Endothelial cell of umbilical vein (primary cell): ENCODE measurements around the gene SLC6A2. TPM values are rescaled to one million over a fixed set of nuclear protein-coding genes. Genes with fewer than 3 reads are reported as not detected.

ENCODE experiments used
- BruUV-seq: library from RNA; stranded (reverse); fragments of 400-500 nt; replicated peaks from 2 replicates; lab custom pipeline; 2021; lab: Mats Ljungman, UMichigan
- CTCF ChIA-PET: fragments of 300-600, 350-600 bp; sonication (Branson Sonifier 250); formaldehyde crosslinking; loops from one replicate; lab custom pipeline; 2021; ENCODE audit warnings: antibody characterized with exemption, inconsistent platforms; lab: Charles Lee
- POLR2A ChIA-PET: fragments of 300-600, 350-600 bp; sonication (Branson Sonifier 250); formaldehyde crosslinking; loops from one replicate; lab custom pipeline; 2021; ENCODE audit warnings: antibody characterized with exemption, inconsistent platforms; lab: Charles Lee
- DNase-seq: peaks from one replicate; pipeline ENCODE4 v3.0.0-alpha.2; 2011; ENCODE audit warnings: low read depth, low spot score
- FAIRE-seq: peaks from 2 replicates; lab custom pipeline; 2011; peaks lifted over from hg19 to GRCh38; lab: Jason Lieb, UNC
- H2AFZ ChIP-seq: 2 replicates; pipeline ENCODE4 v1.6.0; 2012; ENCODE audit warnings: low read depth, low read length, control low read depth, inconsistent platforms
- H3K27ac ChIP-seq: 2 replicates; pipeline ENCODE4 v1.5.1; 2011; ENCODE audit warnings: low read depth, mild to moderate bottlenecking, control low read depth, low read length, moderate library complexity; ENCODE audit not compliant: insufficient read depth
- H3K27me3 ChIP-seq, 2 experiments: 2 replicates each; pipeline versions ENCODE4 v1.6.0 to v1.6.1; 2011; ENCODE audit warnings: low read length in 2 of 2, mixed read lengths in 1 of 2; ENCODE audit not compliant: control insufficient read depth in 2 of 2, insufficient read depth in 2 of 2
- H3K36me3 ChIP-seq, 2 experiments: 2 replicates in 1 of 2; 3 replicates in 1 of 2; pipeline ENCODE4 v1.5.1; 2011; ENCODE audit warnings: low read length in 2 of 2, mild to moderate bottlenecking in 1 of 2, moderate library complexity in 1 of 2; ENCODE audit not compliant: control insufficient read depth in 2 of 2, insufficient read depth in 2 of 2; ENCODE audit errors: extremely low read depth in 1 of 2
- H3K4me1 ChIP-seq: 3 replicates; pipeline ENCODE4 v1.5.1; 2011; ENCODE audit warnings: mild to moderate bottlenecking, low read length; ENCODE audit not compliant: control insufficient read depth, insufficient read depth; ENCODE audit errors: extremely low read depth
- H3K4me2 ChIP-seq: 2 replicates; pipeline ENCODE4 v1.6.1; 2011; ENCODE audit warnings: low read length, control low read depth, mixed read lengths; ENCODE audit not compliant: insufficient read depth
- H3K4me3 ChIP-seq, 3 experiments: fragments of 200-600 bp in 1 of 3; sonication (generic), shearing (Covaris generic) in 1 of 3; replicated peaks in 1 of 3; 2 replicates each; pipeline ENCODE4 v1.5.1; 2011 to 2016; ENCODE audit warnings: control low read depth in 3 of 3, low read length in 3 of 3, mild to moderate bottlenecking in 2 of 3, inconsistent platforms in 1 of 3, low read depth in 1 of 3, moderate library complexity in 1 of 3; ENCODE audit not compliant: insufficient read depth in 1 of 3
- H3K79me2 ChIP-seq: 2 replicates; pipeline ENCODE4 v1.6.0; 2012; ENCODE audit warnings: low read length, inconsistent platforms; ENCODE audit not compliant: control insufficient read depth, insufficient read depth
- H3K9ac ChIP-seq: replicated peaks from 2 replicates; pipeline ENCODE3; 2011; ENCODE audit warnings: low read length, control low read depth; ENCODE audit not compliant: insufficient read depth; ENCODE audit errors: extremely low read depth
- H3K9me1 ChIP-seq: replicated peaks from 3 replicates; pipeline ENCODE4 v1.6.0; 2011; ENCODE audit warnings: mild to moderate bottlenecking, low read length; ENCODE audit not compliant: control insufficient read depth, insufficient read depth; ENCODE audit errors: extremely low read depth
- H3K9me3 ChIP-seq: replicated peaks from 2 replicates; pipeline ENCODE4 v1.5.1; 2012; ENCODE audit warnings: low read length, inconsistent platforms; ENCODE audit not compliant: control insufficient read depth, insufficient read depth
- H4K20me1 ChIP-seq: replicated peaks from 2 replicates; pipeline ENCODE3; 2011; ENCODE audit warnings: mild to moderate bottlenecking, low read length; ENCODE audit not compliant: control insufficient read depth, insufficient read depth; ENCODE audit errors: extremely low read depth
- EZH2 ChIP-seq: IDR thresholded peaks from 2 replicates; pipeline ENCODE4 v1.6.1; 2012; ENCODE audit warnings: borderline replicate concordance, low read depth, mild to moderate bottlenecking, moderate library complexity, low read length, inconsistent platforms; ENCODE audit not compliant: severe bottlenecking
- FOS ChIP-seq: IDR thresholded peaks from 2 replicates; pipeline ENCODE4 v1.6.1; 2011; ENCODE audit warnings: mild to moderate bottlenecking, low read length, moderate library complexity, borderline replicate concordance; ENCODE audit not compliant: insufficient read depth
- GATA2 ChIP-seq: IDR thresholded peaks from 2 replicates; pipeline ENCODE4 v1.7.0; 2011; ENCODE audit warnings: low read depth, mild to moderate bottlenecking, moderate library complexity, mixed read lengths, low read length; ENCODE audit not compliant: insufficient read length, insufficient read depth
- JUN ChIP-seq: IDR thresholded peaks from 2 replicates; pipeline ENCODE4 v1.6.1; 2011; ENCODE audit warnings: borderline replicate concordance, low read depth; ENCODE audit not compliant: insufficient read length, insufficient read depth
- MYC ChIP-seq: IDR thresholded peaks from one replicate; pipeline ENCODE4 v1.6.1; 2011; ENCODE audit warnings: mild to moderate bottlenecking, low read depth, low read length
- POLR2A ChIP-seq: IDR thresholded peaks from 2 replicates; pipeline ENCODE4 v1.6.1; 2012; ENCODE audit warnings: low read depth, mild to moderate bottlenecking, control low read depth, low read length
- POLR2AphosphoS5 ChIP-seq: IDR thresholded peaks from 2 replicates; pipeline ENCODE4 v1.6.1; 2012; ENCODE audit warnings: low read depth, mild to moderate bottlenecking, control low read depth, low read length, moderate library complexity; ENCODE audit not compliant: insufficient read depth
- dilution Hi-C: fragments of 300-500 bp; cut with MboI; formaldehyde crosslinking; loops from one replicate; pipeline ENCODE4 v1.15.0; 2019; ENCODE audit warnings: low sequenced_read_pairs; ENCODE audit not compliant: extremely low pct_ligation_motif_present
- intact Hi-C: fragments of 100-400 bp; cut with micrococcal nuclease; formaldehyde crosslinking; loops from one replicate; pipeline ENCODE4 v1.10.0; 2022
- polyA plus RNA-seq, 4 experiments: library from polyadenylated mRNA; depleted of rRNA in 3 of 4; stranded (reverse) in 3 of 4; unstranded in 1 of 4; fragments of >200 nt; gene quantifications; 2 replicates each; pipeline versions ENCODE4 v1.2.1 to v1.2.3, GENCODE V29; 2011 to 2012; ENCODE audit warnings: missing spikeins in 1 of 4
- total RNA-seq: library from RNA; stranded (reverse); gene quantifications from 2 replicates; pipeline ENCODE4 v1.2.3, GENCODE V29; 2021
- TF ChIP-seq, protein P1 (sequence below): IDR thresholded peaks from 2 replicates; pipeline ENCODE4 v1.6.1; 2011; ENCODE audit not compliant: insufficient read depth, insufficient read length
- TF ChIP-seq, protein P2 (sequence below), 2 donors: IDR thresholded peaks; 1 replicate in 1 of 2; 2 replicates in 1 of 2; pipeline ENCODE4 v1.5.1; 2011; ENCODE audit warnings: low read length in 2 of 2, mild to moderate bottlenecking in 2 of 2, moderate library complexity in 2 of 2, control low read depth in 1 of 2, inconsistent platforms in 1 of 2, low read depth in 1 of 2; ENCODE audit not compliant: insufficient read depth in 1 of 2; ENCODE audit errors: extremely low read depth in 1 of 2

The SLC6A2 gene
- total and polyA plus RNA-seq, 2 donors (not counting 3 experiments of a cell fraction or from before 2014, with no cell fraction given): not detected

DNA sequence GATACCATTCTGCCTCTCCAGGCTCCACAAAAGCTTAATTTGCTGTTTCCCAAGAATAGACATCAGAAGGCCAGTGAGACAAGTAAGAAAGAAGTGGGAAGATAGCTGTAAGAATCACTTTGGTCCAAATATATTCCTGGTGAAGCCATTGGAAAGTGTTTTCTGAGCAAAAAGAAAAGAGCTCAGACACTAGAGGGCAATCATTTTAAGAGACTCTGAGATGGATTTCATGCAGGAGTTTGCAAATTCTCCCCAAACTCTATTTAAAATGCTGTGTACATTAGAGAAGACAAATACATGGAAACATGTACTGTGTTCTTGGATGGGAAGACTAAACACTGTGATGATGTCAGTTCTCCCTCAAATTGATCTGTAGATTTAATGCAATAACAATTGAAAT, 8.0 kb upstream of the SLC6A2 start:
- H3K4me3 ChIP-seq: no peak overlapping the region
- FAIRE-seq (no peak), DNase-seq (no peak)
- POLR2A ChIA-PET: no interaction called here
- no peak overlapping the region for H3K4me2 ChIP-seq
- no peaks in the 10 kb centered on the region for H3K79me2 ChIP-seq
- no peaks in the 10 kb centered on the region for H3K9me3 ChIP-seq
- no peak overlapping the region for H2AFZ ChIP-seq
- TF ChIP-seq MYC (no peak), EZH2 (no peak), JUN (no peak), POLR2AphosphoS5 (no peak), GATA2 (no peak), POLR2A (no peak), FOS (no peak)
- TF ChIP-seq, protein P1, sequence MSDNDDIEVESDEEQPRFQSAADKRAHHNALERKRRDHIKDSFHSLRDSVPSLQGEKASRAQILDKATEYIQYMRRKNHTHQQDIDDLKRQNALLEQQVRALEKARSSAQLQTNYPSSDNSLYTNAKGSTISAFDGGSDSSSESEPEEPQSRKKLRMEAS: no peak
- TF ChIP-seq, protein P2, sequence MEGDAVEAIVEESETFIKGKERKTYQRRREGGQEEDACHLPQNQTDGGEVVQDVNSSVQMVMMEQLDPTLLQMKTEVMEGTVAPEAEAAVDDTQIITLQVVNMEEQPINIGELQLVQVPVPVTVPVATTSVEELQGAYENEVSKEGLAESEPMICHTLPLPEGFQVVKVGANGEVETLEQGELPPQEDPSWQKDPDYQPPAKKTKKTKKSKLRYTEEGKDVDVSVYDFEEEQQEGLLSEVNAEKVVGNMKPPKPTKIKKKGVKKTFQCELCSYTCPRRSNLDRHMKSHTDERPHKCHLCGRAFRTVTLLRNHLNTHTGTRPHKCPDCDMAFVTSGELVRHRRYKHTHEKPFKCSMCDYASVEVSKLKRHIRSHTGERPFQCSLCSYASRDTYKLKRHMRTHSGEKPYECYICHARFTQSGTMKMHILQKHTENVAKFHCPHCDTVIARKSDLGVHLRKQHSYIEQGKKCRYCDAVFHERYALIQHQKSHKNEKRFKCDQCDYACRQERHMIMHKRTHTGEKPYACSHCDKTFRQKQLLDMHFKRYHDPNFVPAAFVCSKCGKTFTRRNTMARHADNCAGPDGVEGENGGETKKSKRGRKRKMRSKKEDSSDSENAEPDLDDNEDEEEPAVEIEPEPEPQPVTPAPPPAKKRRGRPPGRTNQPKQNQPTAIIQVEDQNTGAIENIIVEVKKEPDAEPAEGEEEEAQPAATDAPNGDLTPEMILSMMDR (IDR thresholded peaks at IDR 0.05; ENCODE audit: extremely low read depth in 1 of 2, insufficient read depth in 1 of 2, low read depth in 1 of 2, low read length in 2 of 2): no peak
- no peak overlapping the region for H3K9ac ChIP-seq
- H3K9me1 ChIP-seq: no peaks in the 10 kb centered on the region
- H3K4me1 ChIP-seq: no peaks in the 10 kb centered on the region
- dilution Hi-C loops: no loop called here
- CTCF ChIA-PET: interaction anchor here (0.7 to 2.4 kb wide), 6 partner anchors 11 to 183 kb away, joined by 3 to 9 read pairs (median 5); no protein-coding TSS in a partner anchor
- intact Hi-C loops: no loop called here
- H3K36me3 ChIP-seq: no peaks in the 10 kb centered on the region
- no peak overlapping the region for H3K27ac ChIP-seq
- no peaks in the 10 kb centered on the region for H4K20me1 ChIP-seq
- no TSS peak for BruUV-seq
- H3K27me3 ChIP-seq: peaks cover 22% of the 10 kb centered on the region in 2 experiments
